ENCODE results near the gene DTX3L. TPM values are rescaled to one million over a fixed set of nuclear protein-coding genes. Genes with fewer than 3 reads are reported as not detected.

The DTX3L gene
- total RNA-seq, 1 donor from 2014 or later = 32.5 TPM

DNA sequence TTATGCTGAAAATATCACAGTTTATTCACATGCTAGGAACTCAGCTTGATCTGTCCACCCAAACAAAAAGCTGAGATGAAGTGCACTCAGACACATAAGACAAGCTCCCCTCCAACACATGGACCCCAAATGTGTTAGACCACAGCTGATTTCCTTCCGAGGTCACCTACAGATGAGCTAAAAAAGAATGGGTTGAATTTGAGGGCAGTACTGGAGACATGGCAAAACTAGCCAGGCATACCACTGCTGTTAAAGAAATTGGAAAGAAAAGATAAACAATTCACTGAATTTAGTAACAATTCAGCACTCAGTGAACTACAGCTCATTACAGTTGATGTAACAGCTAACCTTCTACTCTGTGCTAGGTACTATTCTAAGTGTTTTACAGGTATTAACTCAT, 15.5 kb upstream of the DTX3L start:
- Mint-ChIP-seq H3K27ac (no peak overlapping the region), H3K27me3 (ENCODE audit: low read depth) (no peaks in the 10 kb centered on the region), H3K4me3 (no peak overlapping the region), H3K36me3 (peaks cover 59% of the 10 kb centered on the region), H3K9me3 (no peaks in the 10 kb centered on the region), H3K4me1 (no peaks in the 10 kb centered on the region)
- no peak for DNase-seq (ENCODE audit: low spot score in 2 of 2, unreplicated experiment in 2 of 2)
- TF ChIP-seq, protein P1, sequence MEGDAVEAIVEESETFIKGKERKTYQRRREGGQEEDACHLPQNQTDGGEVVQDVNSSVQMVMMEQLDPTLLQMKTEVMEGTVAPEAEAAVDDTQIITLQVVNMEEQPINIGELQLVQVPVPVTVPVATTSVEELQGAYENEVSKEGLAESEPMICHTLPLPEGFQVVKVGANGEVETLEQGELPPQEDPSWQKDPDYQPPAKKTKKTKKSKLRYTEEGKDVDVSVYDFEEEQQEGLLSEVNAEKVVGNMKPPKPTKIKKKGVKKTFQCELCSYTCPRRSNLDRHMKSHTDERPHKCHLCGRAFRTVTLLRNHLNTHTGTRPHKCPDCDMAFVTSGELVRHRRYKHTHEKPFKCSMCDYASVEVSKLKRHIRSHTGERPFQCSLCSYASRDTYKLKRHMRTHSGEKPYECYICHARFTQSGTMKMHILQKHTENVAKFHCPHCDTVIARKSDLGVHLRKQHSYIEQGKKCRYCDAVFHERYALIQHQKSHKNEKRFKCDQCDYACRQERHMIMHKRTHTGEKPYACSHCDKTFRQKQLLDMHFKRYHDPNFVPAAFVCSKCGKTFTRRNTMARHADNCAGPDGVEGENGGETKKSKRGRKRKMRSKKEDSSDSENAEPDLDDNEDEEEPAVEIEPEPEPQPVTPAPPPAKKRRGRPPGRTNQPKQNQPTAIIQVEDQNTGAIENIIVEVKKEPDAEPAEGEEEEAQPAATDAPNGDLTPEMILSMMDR (IDR thresholded peaks at IDR 0.05; ENCODE audit: unreplicated experiment) = no peak

DNA sequence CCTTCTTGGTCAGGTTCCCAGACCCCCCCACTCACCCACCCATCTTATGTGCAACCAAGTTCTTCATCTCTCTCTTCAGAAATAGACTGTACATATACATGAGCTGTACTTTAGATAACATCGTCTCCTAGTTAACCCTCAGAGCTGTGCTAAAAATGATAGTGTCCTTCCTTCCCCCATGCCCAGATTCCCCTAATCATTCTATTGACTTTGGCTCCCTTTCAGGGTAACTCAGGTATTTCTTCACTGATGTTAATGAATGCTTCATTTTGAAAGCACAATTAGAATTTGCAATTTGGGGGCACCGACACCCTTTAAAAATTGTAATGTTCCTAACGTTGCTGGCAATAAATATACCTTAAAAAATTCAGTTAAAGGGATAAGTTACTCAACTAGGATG, 11.0 kb upstream of the DTX3L start:
- TF ChIP-seq, protein P1 (IDR thresholded peaks at IDR 0.05; ENCODE audit: unreplicated experiment) = no peak
- Mint-ChIP-seq H3K27ac (no peak overlapping the region), H3K4me1 (no peaks in the 10 kb centered on the region), H3K4me3 (no peak overlapping the region), H3K27me3 (ENCODE audit: low read depth) (no peaks in the 10 kb centered on the region), H3K36me3 (peaks cover 50% of the 10 kb centered on the region), H3K9me3 (no peaks in the 10 kb centered on the region)
- no peak for DNase-seq (ENCODE audit: low spot score in 2 of 2, unreplicated experiment in 2 of 2)

DNA sequence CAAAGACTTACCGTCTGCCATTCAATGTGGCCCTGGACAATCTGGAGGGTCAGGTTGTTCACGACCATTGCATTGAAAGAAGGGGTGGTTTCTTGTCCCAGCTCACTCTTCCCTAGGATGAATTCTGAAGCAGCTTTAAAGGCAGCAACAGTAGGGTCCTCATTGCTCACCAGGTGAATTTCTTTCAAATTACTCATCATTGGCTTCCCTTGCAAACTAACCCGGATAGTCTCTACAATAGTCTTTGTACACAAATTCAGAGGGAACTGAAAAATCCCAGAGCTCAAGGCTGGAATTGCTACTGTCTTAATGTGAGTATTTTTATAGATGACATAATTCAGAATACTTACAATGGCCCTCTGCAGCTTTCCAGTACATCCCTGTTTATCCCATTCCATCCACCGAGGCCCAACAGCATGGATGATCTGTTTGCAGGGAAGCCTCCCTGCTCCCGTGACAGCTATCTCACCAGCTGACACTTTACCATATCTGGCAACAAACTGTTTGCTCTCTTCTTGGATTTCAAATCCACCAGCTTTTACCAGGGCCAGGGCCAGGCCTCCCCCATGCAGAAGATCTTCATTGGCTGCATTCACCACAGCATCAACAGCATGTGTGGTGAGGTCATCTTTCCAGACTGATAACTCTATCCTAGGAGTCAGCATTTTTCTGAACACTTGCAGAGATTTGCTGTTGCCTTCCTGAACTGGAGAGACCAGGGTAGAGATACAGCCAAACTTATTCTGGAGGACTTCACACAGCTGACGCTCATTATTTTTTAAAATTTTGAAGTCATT, 8.7 kb upstream of the DTX3L start:
- Mint-ChIP-seq H3K27ac (no peak overlapping the region), H3K4me3 (no peak overlapping the region), H3K27me3 (ENCODE audit: low read depth) (no peaks in the 10 kb centered on the region), H3K9me3 (no peaks in the 10 kb centered on the region), H3K36me3 (peaks cover 38% of the 10 kb centered on the region), H3K4me1 (no peaks in the 10 kb centered on the region)
- TF ChIP-seq, protein P1 (IDR thresholded peaks at IDR 0.05; ENCODE audit: unreplicated experiment) = no peak
- DNase-seq (ENCODE audit: low spot score in 2 of 2, unreplicated experiment in 2 of 2) = no peak

DNA sequence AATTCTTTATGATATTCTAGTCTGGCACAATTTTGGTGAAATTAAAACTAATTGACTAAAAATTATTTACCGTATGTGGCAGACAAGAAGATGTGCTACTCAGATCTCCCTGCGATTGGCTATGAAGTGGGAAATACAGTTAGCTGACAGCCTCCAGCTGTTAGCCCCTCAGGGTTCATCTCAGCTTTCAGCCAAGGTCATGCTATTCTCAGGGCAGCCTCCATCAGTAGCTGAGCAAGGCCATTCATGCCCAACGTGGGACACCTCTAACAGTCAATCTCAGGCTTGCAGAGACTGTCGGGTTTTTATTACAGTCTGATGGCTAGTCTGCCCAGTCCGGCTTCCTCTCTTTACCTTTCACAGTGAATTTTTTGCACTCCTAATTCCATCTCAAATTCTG, 6.8 kb upstream of the DTX3L start:
- no peaks in the 10 kb centered on the region for H3K27me3 Mint-ChIP-seq (ENCODE audit: low read depth)
- DNase-seq (ENCODE audit: low spot score in 2 of 2, unreplicated experiment in 2 of 2) = no peak
- TF ChIP-seq, protein P1 (IDR thresholded peaks at IDR 0.05; ENCODE audit: unreplicated experiment) = no peak
- H3K4me3 Mint-ChIP-seq = no peak overlapping the region
- H3K27ac Mint-ChIP-seq = no peak overlapping the region
- H3K4me1 Mint-ChIP-seq = peaks cover under 1% of the 10 kb centered on the region
- no peaks in the 10 kb centered on the region for H3K9me3 Mint-ChIP-seq
- peaks cover 27% of the 10 kb centered on the region for H3K36me3 Mint-ChIP-seq

DNA sequence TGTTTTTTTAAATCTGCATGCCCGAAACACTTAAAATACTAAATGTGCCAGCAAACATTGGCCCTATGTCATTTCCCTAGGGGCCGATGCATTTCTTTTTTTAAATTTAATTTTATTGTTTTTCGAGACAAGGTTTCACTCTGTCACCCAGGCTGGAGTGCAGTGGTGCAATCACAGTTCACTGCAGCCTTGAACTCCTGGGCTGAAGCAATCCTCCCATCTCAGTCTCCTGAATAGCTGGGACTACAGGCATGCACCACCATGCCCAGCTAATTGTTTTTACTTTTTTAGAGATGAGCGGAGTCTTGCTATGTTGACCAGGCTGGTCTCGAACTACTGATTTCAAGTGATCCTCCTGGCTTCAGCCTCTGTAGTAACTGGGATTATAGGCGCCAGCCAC, 5.5 kb upstream of the DTX3L start:
- no peak overlapping the region for H3K27ac Mint-ChIP-seq
- H3K9me3 Mint-ChIP-seq = no peaks in the 10 kb centered on the region
- no peaks in the 10 kb centered on the region for H3K27me3 Mint-ChIP-seq (ENCODE audit: low read depth)
- H3K4me1 Mint-ChIP-seq = peaks cover 10% of the 10 kb centered on the region
- no peak overlapping the region for H3K4me3 Mint-ChIP-seq
- H3K36me3 Mint-ChIP-seq = peaks cover 20% of the 10 kb centered on the region
- no peak for DNase-seq (ENCODE audit: low spot score in 2 of 2, unreplicated experiment in 2 of 2)
- TF ChIP-seq, protein P1 (IDR thresholded peaks at IDR 0.05; ENCODE audit: unreplicated experiment) = no peak
